NCI-H524 (cell line): Measurements from ENCODE around the gene SLC4A4.

ENCODE experiments used
- DNase-seq, 2 experiments: peaks; one replicate each; lab custom pipeline; 2025; lab: John Stamatoyannopoulos, UW

SLC4A4 gene

DNA sequence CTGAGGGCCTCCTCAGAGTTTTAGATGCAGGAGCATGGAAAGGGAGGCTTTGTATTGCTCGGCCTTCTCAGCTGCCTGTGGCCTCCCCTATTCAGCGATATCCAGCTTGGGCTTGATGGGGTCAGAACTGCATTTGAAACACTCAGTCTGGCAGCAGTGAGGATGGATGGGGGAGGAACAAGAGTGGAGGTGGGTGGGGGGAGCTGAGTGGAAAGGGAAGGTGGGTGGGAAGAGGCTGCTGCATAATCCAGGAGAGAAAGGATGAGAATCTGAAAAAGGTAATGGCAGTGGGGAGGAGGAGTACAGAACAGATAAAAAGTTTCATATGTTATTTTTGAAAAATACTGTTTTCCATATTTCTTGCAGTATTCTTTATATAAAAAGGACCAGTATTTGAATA is 202.7 kb downstream of the SLC4A4 start:
- DNase-seq: no peak

DNA sequence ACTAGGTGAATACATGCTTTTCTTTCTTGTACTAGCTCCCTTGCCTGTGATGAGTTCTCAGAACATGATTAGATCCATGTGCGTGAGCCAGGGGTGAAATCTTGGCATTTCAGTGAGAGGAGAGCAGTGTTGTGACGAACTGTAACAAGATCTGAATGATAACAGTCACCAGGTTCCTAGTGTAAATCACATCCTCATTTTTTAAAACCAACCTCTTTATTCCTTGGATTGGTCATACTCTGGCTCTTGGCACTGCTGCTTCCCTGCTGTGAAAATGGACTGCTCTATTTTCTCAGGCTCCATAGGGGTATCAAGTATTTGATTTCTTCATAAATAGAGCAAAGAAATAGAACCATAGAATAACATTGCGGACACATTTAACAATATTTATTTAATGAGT is 206.3 kb downstream of the SLC4A4 start:
- no peak for DNase-seq

DNA sequence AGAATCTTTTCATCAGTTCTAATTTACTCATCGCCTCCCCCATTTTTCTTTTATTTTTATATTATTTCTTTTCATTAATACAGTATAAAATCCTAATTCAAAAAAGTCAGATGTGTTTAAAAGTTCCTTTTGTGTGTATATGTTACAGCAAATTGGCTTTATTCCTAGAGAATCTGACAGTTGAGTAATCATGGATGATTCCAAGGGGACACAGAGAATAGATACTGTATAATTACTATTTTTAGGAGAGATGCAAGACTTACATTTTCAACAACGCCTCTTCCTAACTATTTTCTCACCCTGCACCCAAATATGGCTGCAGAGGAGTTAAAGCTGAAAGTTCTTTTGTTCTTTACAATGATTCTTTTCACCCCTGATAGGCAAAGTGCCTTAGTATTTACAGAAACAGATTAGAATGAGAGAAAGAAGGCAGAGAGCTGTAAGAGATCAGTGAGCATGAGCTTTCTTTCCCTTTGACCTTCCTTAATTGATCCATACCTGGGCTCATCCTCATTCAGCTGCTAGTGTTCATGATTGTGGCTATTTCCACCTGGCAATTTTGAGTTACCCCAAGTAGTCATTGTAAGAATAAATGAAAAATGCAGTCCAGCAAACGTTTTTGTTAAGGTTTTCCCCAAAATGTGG is 210.8 kb downstream of the SLC4A4 start:
- no peak for DNase-seq

GRCh38 chr4:71550220-71551165 is 211.7 kb downstream of the SLC4A4 start:
- DNase-seq: no peak

DNA sequence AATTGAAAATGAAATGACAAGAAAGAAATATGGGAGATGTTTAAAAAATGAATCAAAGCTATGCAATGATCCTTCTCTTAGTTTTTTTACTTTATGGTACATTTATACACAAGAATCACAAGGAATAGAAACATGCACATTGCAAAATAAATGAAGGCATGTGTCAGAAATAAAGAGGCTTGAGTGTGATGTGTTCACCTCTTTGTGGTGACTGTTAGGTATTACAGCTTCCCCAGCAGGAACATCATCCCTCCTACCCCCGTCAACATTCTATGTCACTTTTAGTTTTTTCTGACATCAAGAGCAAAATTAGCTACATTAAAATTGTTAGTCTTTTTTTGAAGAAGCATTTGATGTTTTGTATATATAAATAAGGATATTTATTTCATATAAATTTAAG is 214.8 kb downstream of the SLC4A4 start:
- peak; percentile 1 to 27 for DNase-seq

DNA sequence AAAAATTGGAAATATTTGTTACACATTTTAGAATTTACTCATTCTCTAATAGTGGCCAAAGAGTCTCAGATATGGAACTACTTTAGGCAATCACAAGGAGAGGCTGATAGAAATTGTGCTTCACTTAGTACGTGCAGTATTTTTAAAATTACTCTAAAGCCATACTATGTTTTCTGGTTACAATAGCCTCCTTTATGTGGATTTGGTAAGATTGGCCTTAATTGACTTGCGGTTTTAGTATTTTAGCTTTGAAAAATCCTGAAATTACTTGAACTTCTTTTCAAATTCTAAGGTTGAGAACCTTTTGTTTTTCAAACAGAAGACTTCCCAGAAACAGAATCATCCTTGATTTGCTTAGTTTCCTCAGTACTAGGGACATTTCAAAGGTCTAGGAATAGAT is 215.2 kb downstream of the SLC4A4 start:
- DNase-seq: no peak

DNA sequence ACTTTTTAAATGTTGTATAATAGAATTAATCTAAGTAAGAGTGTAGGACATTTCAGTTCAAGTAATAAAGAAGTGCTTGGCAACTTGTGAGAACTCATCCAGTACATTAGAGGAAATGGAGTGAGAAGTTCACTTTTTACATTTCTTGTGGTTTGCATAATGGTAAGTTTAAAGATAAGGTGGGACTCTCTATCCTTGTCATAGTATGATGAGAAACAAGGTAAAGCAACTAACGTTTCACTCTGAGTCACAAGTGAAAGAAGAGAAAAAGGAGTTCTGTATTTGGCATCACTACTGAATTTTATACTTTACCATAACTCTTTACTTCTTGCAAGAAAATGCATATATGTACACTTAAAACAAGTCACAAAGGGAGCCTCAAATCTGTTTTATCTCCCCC is 219.4 kb downstream of the SLC4A4 start:
- no peak for DNase-seq

DNA sequence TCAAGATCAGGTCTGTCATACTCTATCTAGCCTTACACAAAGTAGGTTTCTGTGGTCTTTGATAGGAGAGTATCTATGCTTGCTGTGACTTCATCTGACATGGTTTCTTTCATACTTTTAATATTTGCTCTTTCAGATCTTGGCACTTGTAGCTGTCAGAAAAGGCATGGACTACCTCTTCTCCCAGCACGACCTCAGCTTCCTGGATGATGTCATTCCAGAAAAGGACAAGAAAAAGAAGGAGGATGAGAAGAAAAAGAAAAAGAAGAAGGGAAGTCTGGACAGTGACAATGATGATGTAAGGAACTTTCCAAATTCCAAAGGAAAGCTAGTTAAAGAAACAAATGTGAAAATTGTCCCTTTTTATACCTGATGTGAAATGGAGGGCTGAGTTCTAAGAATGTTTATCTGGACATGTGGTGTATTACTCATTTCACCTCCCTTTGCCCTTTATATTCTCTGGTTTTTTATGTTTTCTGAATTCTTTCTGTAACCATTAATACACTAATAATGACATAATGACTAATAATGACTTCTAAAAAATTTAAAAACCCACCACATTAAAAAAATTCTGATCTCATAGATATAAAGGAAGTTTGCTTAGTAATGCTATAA is 221.2 kb downstream of the SLC4A4 start:
- DNase-seq: no peak

GRCh38 chr4:71564775-71565174 is 226.0 kb downstream of the SLC4A4 start:
- DNase-seq: no peak

- no peak for DNase-seq
Observed at GRCh38 chr4:71566856-71567255, 228.0 kb downstream of the SLC4A4 start.

DNA sequence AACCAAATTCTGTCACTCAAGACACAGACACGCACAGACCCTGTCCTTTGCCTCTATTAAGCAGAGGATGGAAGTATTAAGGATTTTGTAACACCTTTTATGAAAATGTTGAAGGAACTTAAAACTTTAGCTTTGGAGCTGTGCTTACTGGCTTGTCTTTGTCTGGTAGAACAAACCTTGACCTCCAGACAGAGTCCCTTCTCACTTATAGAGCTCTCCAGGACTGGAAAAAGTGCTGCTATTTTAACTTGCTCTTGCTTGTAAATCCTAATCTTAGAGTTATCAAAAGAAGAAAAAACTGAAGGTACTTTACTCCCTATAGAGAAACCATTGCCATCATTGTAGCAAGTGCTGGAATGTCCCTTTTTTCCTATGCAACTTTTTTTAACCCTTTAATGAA is 229.3 kb downstream of the SLC4A4 start:
- no peak for DNase-seq

DNA sequence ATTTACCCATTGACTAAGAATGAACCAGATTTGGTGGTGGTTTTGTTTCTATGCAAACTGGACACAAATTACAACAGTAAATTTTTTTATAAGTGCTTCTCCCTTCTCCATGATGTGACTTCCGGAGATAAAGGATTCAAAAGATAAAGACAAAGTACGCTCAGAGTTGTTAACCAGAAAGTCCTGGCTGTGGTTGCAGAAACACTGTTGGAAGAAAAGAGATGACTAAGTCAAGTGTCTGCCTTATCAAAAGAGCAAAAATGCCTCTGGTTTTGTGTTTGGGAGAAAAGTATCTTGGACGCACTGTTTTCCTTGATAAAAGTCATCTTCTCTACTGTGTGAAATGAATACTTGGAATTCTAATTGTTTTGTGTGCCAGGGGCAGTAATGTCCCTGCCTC is 231.7 kb downstream of the SLC4A4 start:
- no peak for DNase-seq

- no peak for DNase-seq
Observed at GRCh38 chr4:71571346-71571745, 232.5 kb downstream of the SLC4A4 start.

- DNase-seq: no peak
Observed at GRCh38 chr4:71583971-71584370, 245.2 kb downstream of the SLC4A4 start.

GRCh38 chr4:71584585-71584984 is 245.8 kb downstream of the SLC4A4 start:
- no peak for DNase-seq

DNA sequence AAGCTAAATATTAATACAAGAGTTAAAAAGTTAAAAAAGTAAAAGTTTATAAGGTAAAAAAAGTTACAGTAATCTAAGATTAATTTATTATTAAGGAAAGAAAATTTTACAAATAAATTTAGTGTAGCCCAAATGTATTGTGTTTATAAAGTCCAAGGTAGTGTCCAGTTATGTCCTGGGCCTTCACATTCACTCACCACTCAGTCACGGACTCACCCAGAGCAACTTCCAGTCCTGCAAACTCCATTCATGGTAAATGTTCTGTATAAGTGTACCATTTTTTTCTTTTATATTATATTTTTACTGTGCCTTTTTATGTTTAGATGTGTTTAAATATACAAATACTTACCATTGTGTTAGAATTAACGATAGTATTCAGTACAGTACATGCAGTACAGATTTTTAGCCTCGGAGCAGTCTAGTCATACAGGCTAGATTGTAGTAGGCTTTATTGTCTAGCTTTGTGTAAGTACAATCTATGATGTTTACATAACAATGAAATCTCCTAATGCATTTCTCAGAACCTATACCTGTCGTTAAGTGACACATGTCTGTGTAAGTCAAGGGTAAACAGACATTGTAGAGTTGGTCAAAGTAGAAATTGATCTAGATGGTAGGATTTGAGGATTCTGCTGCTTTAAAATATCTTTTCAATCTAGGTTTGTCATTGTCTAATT is 247.4 kb downstream of the SLC4A4 start:
- no peak for DNase-seq

DNA sequence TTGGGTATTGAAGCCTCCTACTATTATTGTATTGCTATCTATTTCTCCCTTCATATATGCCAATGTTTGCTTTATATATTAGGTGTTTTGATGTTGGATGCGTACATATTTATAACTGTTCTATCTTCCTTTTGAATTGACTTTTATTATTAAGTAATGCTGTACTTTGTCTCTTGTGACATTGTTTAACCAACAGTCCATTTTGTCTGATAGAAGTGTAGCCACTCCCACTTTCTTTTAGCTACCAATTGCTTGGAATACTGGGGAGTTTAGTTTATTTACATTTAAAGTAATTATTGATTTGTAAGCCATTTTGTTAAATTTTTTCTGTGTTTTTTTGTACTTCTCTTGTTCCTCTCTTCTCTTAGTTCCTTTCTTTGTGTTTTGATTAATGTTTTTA is 249.2 kb downstream of the SLC4A4 start:
- DNase-seq: no peak

- no peak for DNase-seq
Observed at GRCh38 chr4:71592793-71593192, 254.0 kb downstream of the SLC4A4 start.

GRCh38 chr4:71593311-71593710 is 254.5 kb downstream of the SLC4A4 start:
- no peak for DNase-seq

DNA sequence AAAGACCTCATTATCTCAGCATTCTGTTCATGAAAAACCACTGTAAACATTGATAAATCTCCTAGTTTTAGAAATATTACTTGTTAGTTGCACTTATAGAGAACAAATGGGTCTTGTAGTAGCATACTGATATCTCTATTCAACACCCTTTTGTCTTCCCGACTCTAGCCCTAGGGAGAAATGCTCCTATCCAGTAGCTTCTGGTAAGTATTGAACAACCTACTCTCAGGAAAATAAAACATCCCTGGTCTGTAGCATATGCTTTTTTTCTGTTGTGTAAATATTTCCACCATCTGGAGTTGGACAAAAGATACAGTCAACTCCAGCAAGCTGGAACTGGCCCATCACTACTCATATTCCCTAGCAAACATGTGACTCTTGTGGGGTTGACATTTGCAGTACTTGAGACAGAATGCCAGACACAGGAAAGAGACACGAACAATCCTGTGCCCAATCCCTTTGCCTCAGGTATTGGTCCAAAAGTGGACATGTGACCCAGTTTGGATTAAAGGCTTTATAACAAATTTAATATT is 256.8 kb downstream of the SLC4A4 start:
- DNase-seq: peak in 1 of 2 experiments; percentile 31

- DNase-seq: no peak
Observed at GRCh38 chr4:71599578-71599977, 260.8 kb downstream of the SLC4A4 start.

GRCh38 chr4:71602289-71602900 is 263.6 kb downstream of the SLC4A4 start:
- no peak for DNase-seq
